HepG2 (cell line): ENCODE measurements around the gene C1QTNF1. TPM values are rescaled to one million over a fixed set of nuclear protein-coding genes. Genes with fewer than 3 reads are reported as not detected.
A peak's percentile ranks its signal among the peaks of the same experiment; 100 is the strongest.

Experiments
- ATAC-seq: fragments of 200-7000 bp; cut with Tn5 transposase; 3 replicates; pipeline ENCODE4 v1.9.1; 2020; ENCODE audit warnings: mild to moderate bottlenecking, moderate library complexity
- BruUV-seq: library from RNA; stranded (reverse); fragments of 400-500 nt; replicated peaks from 2 replicates; lab custom pipeline; 2021; lab: Mats Ljungman, UMichigan
- CTCF ChIA-PET: fragments of 300-600 bp; formaldehyde crosslinking; extraction: SDS; loops from one replicate; lab custom pipeline; 2021; ENCODE audit warnings: low total read pairs, inconsistent platforms, low intra/inter-chr PET ratio; lab: Yijun Ruan, JAX
- POLR2A ChIA-PET: fragments of 350-600 bp; sonication (Branson Sonifier 250); formaldehyde crosslinking; loops from one replicate; lab custom pipeline; 2020; ENCODE audit warnings: antibody characterized with exemption, inconsistent platforms; lab: Yijun Ruan, JAX
- DNase-seq: peaks from one replicate; pipeline ENCODE4 v3.0.0-alpha.2; 2015; ENCODE audit warnings: low spot score
- FAIRE-seq: peaks from 3 replicates; lab custom pipeline; 2011; peaks lifted over from hg19 to GRCh38; lab: Jason Lieb, UNC
- H2AFZ ChIP-seq: one replicate; pipeline ENCODE4 v1.6.1; 2011; ENCODE audit warnings: low read length, inconsistent platforms
- H3K27ac ChIP-seq: fragments of 300-600 bp; 3 replicates; pipeline ENCODE4 v1.8.0; 2011; ENCODE audit warnings: mixed run types, mild to moderate bottlenecking, mixed read lengths, low read length, inconsistent platforms; ENCODE audit not compliant: insufficient read depth; ENCODE audit errors: extremely low read length
- H3K27me3 ChIP-seq, 2 experiments: fragments of 200-600 bp in 1 of 2; 2 replicates in 1 of 2; 3 replicates in 1 of 2; pipeline versions ENCODE4 v1.6.0 to v1.8.0; 2011; ENCODE audit warnings: low read length in 2 of 2, mild to moderate bottlenecking in 2 of 2, moderate library complexity in 2 of 2, inconsistent platforms in 1 of 2; ENCODE audit not compliant: insufficient read depth in 2 of 2, control insufficient read depth in 1 of 2
- H3K36me3 ChIP-seq, 2 experiments: fragments of 200-600 bp in 1 of 2; replicated peaks in 1 of 2; 2 replicates in 1 of 2; 3 replicates in 1 of 2; pipeline versions ENCODE4 v1.5.1 to v1.8.0; 2011; ENCODE audit warnings: low read length in 2 of 2, inconsistent platforms in 1 of 2; ENCODE audit not compliant: insufficient read depth in 2 of 2, control insufficient read depth in 1 of 2
- H3K4me1 ChIP-seq: 2 replicates; pipeline ENCODE4 v1.5.1; 2012; ENCODE audit warnings: low read length, inconsistent platforms; ENCODE audit not compliant: insufficient read depth
- H3K4me2 ChIP-seq: 2 replicates; pipeline ENCODE4 v1.6.0; 2011; ENCODE audit warnings: low read depth, low read length, inconsistent platforms
- H3K4me3 ChIP-seq, 3 experiments: fragments of 200-600 bp in 1 of 3; sonication (generic), shearing (Covaris generic) in 1 of 3; replicated peaks in 1 of 3; 2 replicates each; pipeline ENCODE4 v1.5.1; 2011 to 2016; ENCODE audit warnings: low read length in 3 of 3, inconsistent platforms in 2 of 3, low read depth in 2 of 3, mild to moderate bottlenecking in 2 of 3, control low read depth in 1 of 3, mixed read lengths in 1 of 3; ENCODE audit not compliant: insufficient read depth in 1 of 3
- H3K79me2 ChIP-seq: one replicate; pipeline ENCODE4 v1.6.1; 2011; ENCODE audit warnings: low read length, inconsistent platforms; ENCODE audit not compliant: insufficient read depth
- H3K9ac ChIP-seq: 2 replicates; pipeline ENCODE4 v1.6.0; 2011; ENCODE audit warnings: mild to moderate bottlenecking, low read depth, low read length, inconsistent platforms; ENCODE audit not compliant: insufficient read depth
- H3K9me3 ChIP-seq: 2 replicates; pipeline ENCODE4 v1.5.1; 2012; ENCODE audit warnings: mild to moderate bottlenecking, low read length
- H4K20me1 ChIP-seq: 2 replicates; pipeline ENCODE4 v1.6.0; 2011; ENCODE audit warnings: inconsistent platforms, mild to moderate bottlenecking, low read length, moderate library complexity; ENCODE audit not compliant: insufficient read depth
- ATF6 ChIP-seq: sonication (generic); formaldehyde crosslinking; conservative IDR thresholded peaks from 2 replicates; pipeline ENCODE4 v1.4.0; 2020; ENCODE audit warnings: missing genetic modification reagents
- FOSL1 ChIP-seq: sonication (generic); formaldehyde crosslinking; IDR thresholded peaks from 2 replicates; pipeline ENCODE4 v1.9.0; 2021; ENCODE audit warnings: missing genetic modification reagents, borderline replicate concordance
- RXRA ChIP-seq: sonication (generic); formaldehyde crosslinking; IDR thresholded peaks from 2 replicates; pipeline ENCODE4 v1.5.1; 2020; ENCODE audit warnings: missing genetic modification reagents
- ZBTB38 ChIP-seq: sonication (generic); formaldehyde crosslinking; IDR thresholded peaks from 2 replicates; pipeline ENCODE4 v1.5.1; 2020; ENCODE audit warnings: mild to moderate bottlenecking, missing genetic modification reagents
- ZFY ChIP-seq: sonication (generic); formaldehyde crosslinking; IDR thresholded peaks from 2 replicates; pipeline ENCODE4 v1.4.0; 2020; ENCODE audit warnings: missing genetic modification reagents
- ZNF296 ChIP-seq: sonication (generic); formaldehyde crosslinking; conservative IDR thresholded peaks from 2 replicates; pipeline ENCODE4 v1.5.0; 2020; ENCODE audit warnings: mild to moderate bottlenecking, missing genetic modification reagents
- ZNF382 ChIP-seq: sonication (generic); formaldehyde crosslinking; IDR thresholded peaks from 2 replicates; pipeline ENCODE4 v1.5.0; 2020; ENCODE audit warnings: missing genetic modification reagents, mild to moderate bottlenecking, borderline replicate concordance
- ZNF574 ChIP-seq: sonication (generic); formaldehyde crosslinking; IDR thresholded peaks from 2 replicates; pipeline ENCODE4 v1.4.0; 2020; ENCODE audit warnings: missing genetic modification reagents
- ZNF746 ChIP-seq: sonication (generic); formaldehyde crosslinking; IDR thresholded peaks from 2 replicates; pipeline ENCODE4 v1.8.0; 2022; ENCODE audit warnings: mild to moderate bottlenecking, missing genetic modification reagents
- ZNF784 ChIP-seq: sonication (generic); formaldehyde crosslinking; IDR thresholded peaks from 2 replicates; pipeline ENCODE4 v1.5.1; 2020; ENCODE audit warnings: missing genetic modification reagents, mild to moderate bottlenecking, borderline replicate concordance
- ZNF891 ChIP-seq: sonication (generic); formaldehyde crosslinking; IDR thresholded peaks from 2 replicates; pipeline ENCODE4 v1.5.0; 2020; ENCODE audit warnings: mild to moderate bottlenecking, missing genetic modification reagents
- WGBS: methylation state at CpG from one replicate; pipeline ENCODE4 v1.1.6; 2017; ENCODE audit warnings: low lambda C conversion rate; 5-methylcytosine and 5-hydroxymethylcytosine counted together
- in situ Hi-C: cut with HindIII; loops from 2 replicates; pipeline ENCODE4 v1.10.0; 2017; ENCODE audit warnings: low pct_unique_long_range_greater_than_20kb; ENCODE audit not compliant: extremely low pct_ligation_motif_present
- intact Hi-C: fragments of 100-400 bp; cut with micrococcal nuclease; formaldehyde crosslinking; loops from one replicate; pipeline ENCODE4 v1.10.0; 2022; ENCODE audit not compliant: unreplicated experiment
- polyA plus RNA-seq, 8 experiments: library from polyadenylated mRNA; depleted of rRNA in 3 of 8; stranded (reverse) in 7 of 8; unstranded in 1 of 8; fragments of >200 nt; fragmentation: Illumina TruSeq in 4 of 8; extraction: Trizol in 4 of 8; gene quantifications; 2 replicates each; pipeline versions ENCODE4 v1.2.1 to v1.2.3, GENCODE V29; 2011 to 2016; ENCODE audit warnings: low read depth in 4 of 8, missing spikeins in 1 of 8, mixed read lengths in 1 of 8; ENCODE audit not compliant: insufficient read depth in 1 of 8
- total RNA-seq, 5 experiments: library from RNA; depleted of rRNA; stranded (reverse); fragments of >200 nt; fragmentation: Illumina TruSeq; extraction: Trizol; gene quantifications; 2 replicates each; pipeline ENCODE4 v1.2.3, GENCODE V29; 2016; ENCODE audit warnings: low read depth in 1 of 5

Gene C1QTNF1
- total and polyA plus RNA-seq, 2 of the 13 experiments (the other 11 are each of a cell fraction or from before 2014, with no cell fraction given): 0.18 to 0.86 TPM

GRCh38 chr17:79033741-79034501 is 10.0 kb downstream of the C1QTNF1 start:
- 43% methylated on average over 21 of the region's 28 CpGs for WGBS
- H3K79me2 ChIP-seq: no peaks in the 10 kb centered on the region
- H3K9ac ChIP-seq: no peak overlapping the region
- CTCF ChIA-PET: no interaction called here
- ATAC-seq: peak; percentile 36
- peaks cover 37% of the 10 kb centered on the region for H3K4me1 ChIP-seq
- no peak for DNase-seq
- H3K9me3 ChIP-seq: no peaks in the 10 kb centered on the region
- no peaks in the 10 kb centered on the region for H3K36me3 ChIP-seq
- no peak overlapping the region for H2AFZ ChIP-seq
- H3K4me3 ChIP-seq: peak overlapping the region in 1 of 3 experiments; percentile 3; a peak in 1 of 6 replicates
- peak overlapping the region; percentile 37; the same call in 1 of the 2 replicates for H3K4me2 ChIP-seq
- in situ Hi-C loops: no loop called here
- POLR2A ChIA-PET: interaction anchor here (1.0 to 8.8 kb wide), 3 partner anchors 7 to 41 kb away, joined by 3 to 127 read pairs (median 5); partner anchors contain the start of genes CANT1 and ENGASE
- peaks cover 10 to 55% of the 10 kb centered on the region in 2 experiments; a peak in 4 of 5 replicates for H3K27me3 ChIP-seq
- H4K20me1 ChIP-seq: no peaks in the 10 kb centered on the region
- no peak overlapping the region for H3K27ac ChIP-seq
- intact Hi-C loops: no loop called here
- BruUV-seq: no TSS peak
- FAIRE-seq: no peak
- TF ChIP-seq ZFY (CRISPR knock-in tag): 0 out of 2 replicates have a peak, but pooled peaks have one; percentile 8
- no peak for TF ChIP-seq ZNF574 (CRISPR knock-in tag)
- no peak for TF ChIP-seq ATF6 (CRISPR knock-in tag)
- no peak for TF ChIP-seq ZNF382 (CRISPR knock-in tag)
- TF ChIP-seq FOSL1 (CRISPR knock-in tag): no peak
- TF ChIP-seq ZNF746: no peak
- peak; percentile 24; the same call in 1 of the 2 replicates for TF ChIP-seq ZBTB38 (CRISPR knock-in tag)
- TF ChIP-seq ZNF891 (CRISPR knock-in tag): no peak
- TF ChIP-seq ZNF784: no peak
- TF ChIP-seq ZNF296 (CRISPR knock-in tag): no peak
- peak; percentile 32; the same call in 1 of the 2 replicates for TF ChIP-seq RXRA (CRISPR knock-in tag)
